Measurements from ENCODE around the gene FBXL20. TPM values are rescaled to one million over a fixed set of nuclear protein-coding genes. Genes with fewer than 3 reads are reported as not detected.

The FBXL20 gene
- total RNA-seq, 4 donors from 2014 or later = 10.4 to 15.4 (median 13.1) TPM

DNA sequence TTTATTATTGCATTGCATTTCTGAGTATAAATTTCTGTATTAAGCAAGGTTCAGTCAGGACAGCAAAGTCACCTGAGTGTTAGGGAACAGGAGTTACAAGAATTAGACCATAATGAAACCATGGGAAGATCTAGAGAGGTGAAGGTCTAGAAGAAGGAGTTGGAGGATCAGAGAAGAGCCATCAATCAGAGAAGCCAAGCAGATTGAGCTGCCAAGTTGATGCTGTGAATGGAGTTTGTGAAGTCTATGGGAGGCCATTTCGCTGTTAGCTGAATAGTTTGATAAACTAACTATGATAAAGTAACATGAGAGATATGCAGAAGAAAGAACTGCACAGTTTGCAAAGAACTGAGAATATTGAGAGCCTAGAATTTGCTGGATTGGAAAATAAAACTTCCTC is 40.4 kb downstream of the FBXL20 start:
- TF ChIP-seq, protein P1, sequence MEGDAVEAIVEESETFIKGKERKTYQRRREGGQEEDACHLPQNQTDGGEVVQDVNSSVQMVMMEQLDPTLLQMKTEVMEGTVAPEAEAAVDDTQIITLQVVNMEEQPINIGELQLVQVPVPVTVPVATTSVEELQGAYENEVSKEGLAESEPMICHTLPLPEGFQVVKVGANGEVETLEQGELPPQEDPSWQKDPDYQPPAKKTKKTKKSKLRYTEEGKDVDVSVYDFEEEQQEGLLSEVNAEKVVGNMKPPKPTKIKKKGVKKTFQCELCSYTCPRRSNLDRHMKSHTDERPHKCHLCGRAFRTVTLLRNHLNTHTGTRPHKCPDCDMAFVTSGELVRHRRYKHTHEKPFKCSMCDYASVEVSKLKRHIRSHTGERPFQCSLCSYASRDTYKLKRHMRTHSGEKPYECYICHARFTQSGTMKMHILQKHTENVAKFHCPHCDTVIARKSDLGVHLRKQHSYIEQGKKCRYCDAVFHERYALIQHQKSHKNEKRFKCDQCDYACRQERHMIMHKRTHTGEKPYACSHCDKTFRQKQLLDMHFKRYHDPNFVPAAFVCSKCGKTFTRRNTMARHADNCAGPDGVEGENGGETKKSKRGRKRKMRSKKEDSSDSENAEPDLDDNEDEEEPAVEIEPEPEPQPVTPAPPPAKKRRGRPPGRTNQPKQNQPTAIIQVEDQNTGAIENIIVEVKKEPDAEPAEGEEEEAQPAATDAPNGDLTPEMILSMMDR (IDR thresholded peaks at IDR 0.05 in 4 of 5, conservative IDR thresholded peaks at IDR 0.05 in 1 of 5) = no peak
- no peak for TF ChIP-seq POLR2A (IDR thresholded peaks at IDR 0.05)
- ATAC-seq = no peak

DNA sequence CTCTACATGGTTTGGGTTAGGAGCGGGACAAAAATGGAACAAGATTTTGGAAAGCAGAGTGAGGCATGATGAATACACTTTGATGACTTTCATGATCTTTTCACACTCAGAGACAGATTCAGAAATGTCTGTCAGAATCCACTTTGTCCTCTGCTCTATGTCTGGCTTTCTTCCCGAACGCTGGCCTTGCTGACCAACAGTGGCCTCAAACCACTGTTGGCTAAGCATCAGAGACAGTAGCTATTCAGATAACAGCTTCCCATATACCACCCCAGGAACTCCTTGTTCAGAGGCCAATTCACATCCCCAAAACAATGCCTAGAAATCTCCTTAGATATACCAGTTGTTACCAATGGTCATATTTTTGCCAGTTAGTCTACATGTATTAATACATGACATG is 40.9 kb downstream of the FBXL20 start:
- Histone ChIP-seq H3K36me3 (no peaks in the 10 kb centered on the region), H3K27me3 (no peaks in the 10 kb centered on the region), H3K9me3 (no peaks in the 10 kb centered on the region), H3K4me1 (peaks cover 25% of the 10 kb centered on the region in 2 donors), H3K27ac (no peak overlapping the region), H3K4me3 (no peak overlapping the region)
- TF ChIP-seq, protein P1 (IDR thresholded peaks at IDR 0.05 in 4 of 5, conservative IDR thresholded peaks at IDR 0.05 in 1 of 5) = no peak
- TF ChIP-seq POLR2A (IDR thresholded peaks at IDR 0.05) = no peak
- no peak for ATAC-seq
- in situ Hi-C loops (cut with MboI; ENCODE audit: low sequenced_read_pairs in 4 of 4) = no loop called here
- intact Hi-C loops (cut with DNase I; ENCODE audit: low total_unique reads) = no loop called here
- no peak for DNase-seq

More for the DNA sequence above, 40.4 kb downstream of the FBXL20 start:
- no peak for DNase-seq
- H3K9me3 ChIP-seq = no peaks in the 10 kb centered on the region
- H3K36me3 ChIP-seq = no peaks in the 10 kb centered on the region
- no peaks in the 10 kb centered on the region for H3K27me3 ChIP-seq
- H3K4me3 ChIP-seq = no peak overlapping the region
- in situ Hi-C loops (cut with MboI; ENCODE audit: low sequenced_read_pairs in 4 of 4) = no loop called here
- H3K4me1 ChIP-seq = peaks cover 30 to 31% of the 10 kb centered on the region in 2 donors
- H3K27ac ChIP-seq = no peak overlapping the region
- intact Hi-C loops (cut with DNase I; ENCODE audit: low total_unique reads) = no loop called here

DNA sequence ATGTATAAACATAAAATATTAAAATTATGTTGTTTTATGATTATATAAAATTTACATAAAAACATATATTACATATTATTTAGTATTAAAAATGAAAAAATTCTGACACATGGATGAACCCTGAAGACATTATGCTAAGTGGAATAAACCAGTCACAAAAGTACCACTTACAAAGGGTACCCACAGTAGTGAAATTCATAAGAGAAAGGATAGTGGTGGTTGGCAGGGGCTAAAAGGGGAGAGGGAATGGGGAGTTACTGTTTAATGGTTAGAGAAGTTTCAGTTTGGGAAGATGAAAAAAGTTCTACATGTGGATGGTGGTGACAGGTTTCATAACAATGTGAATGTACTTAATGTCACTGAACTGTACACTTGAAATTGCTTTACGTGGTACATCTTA is 41.4 kb downstream of the FBXL20 start:
- DNase-seq (no peak), ATAC-seq (no peak)
- no peaks in the 10 kb centered on the region for H3K9me3 ChIP-seq
- TF ChIP-seq POLR2A (IDR thresholded peaks at IDR 0.05) = no peak
- TF ChIP-seq, protein P1 (IDR thresholded peaks at IDR 0.05 in 4 of 5, conservative IDR thresholded peaks at IDR 0.05 in 1 of 5) = no peak
- no peak overlapping the region for H3K4me3 ChIP-seq
- no peaks in the 10 kb centered on the region for H3K36me3 ChIP-seq
- H3K27me3 ChIP-seq = no peaks in the 10 kb centered on the region
- in situ Hi-C loops (cut with MboI; ENCODE audit: low sequenced_read_pairs in 4 of 4) = no loop called here
- H3K4me1 ChIP-seq = peaks cover 20% of the 10 kb centered on the region in 2 donors
- intact Hi-C loops (cut with DNase I; ENCODE audit: low total_unique reads) = no loop called here
- H3K27ac ChIP-seq = no peak overlapping the region

DNA sequence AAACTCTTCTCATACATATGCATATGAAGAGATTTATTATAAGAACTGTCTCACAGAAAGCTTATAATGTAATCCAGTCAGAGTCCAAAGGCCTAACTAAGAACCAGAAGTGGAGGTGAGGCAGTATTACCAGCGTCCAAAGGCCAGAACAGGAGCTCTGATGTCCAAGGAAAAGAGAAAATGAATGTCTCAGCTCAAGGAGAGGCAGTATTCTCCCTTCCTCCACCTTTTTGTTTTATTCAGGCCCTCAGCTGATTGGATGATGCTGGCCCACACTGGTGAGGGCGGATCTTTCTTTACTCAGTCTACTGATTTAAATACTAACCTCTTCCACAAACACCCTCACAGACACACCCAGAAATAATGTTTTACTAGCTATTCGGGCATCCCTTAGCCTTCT is 43.4 kb downstream of the FBXL20 start:
- Histone ChIP-seq H3K27ac (no peak overlapping the region), H3K4me1 (peaks cover 16 to 27% of the 10 kb centered on the region in 2 donors)
- intact Hi-C loops (cut with DNase I; ENCODE audit: low total_unique reads) = no loop called here

More for the DNA sequence above, 43.4 kb downstream of the FBXL20 start:
- H3K9me3 ChIP-seq = no peaks in the 10 kb centered on the region
- H3K27me3 ChIP-seq = no peaks in the 10 kb centered on the region
- no peaks in the 10 kb centered on the region for H3K36me3 ChIP-seq
- DNase-seq (no peak), ATAC-seq (no peak)
- no peak for TF ChIP-seq POLR2A (IDR thresholded peaks at IDR 0.05)
- TF ChIP-seq, protein P1 (IDR thresholded peaks at IDR 0.05 in 4 of 5, conservative IDR thresholded peaks at IDR 0.05 in 1 of 5) = no peak
- in situ Hi-C loops (cut with MboI; ENCODE audit: low sequenced_read_pairs in 4 of 4) = no loop called here
- no peak overlapping the region for H3K4me3 ChIP-seq
